Muscle of back (tissue), 13 donors: ENCODE data around the gene CIT. TPM values are rescaled to one million over a fixed set of nuclear protein-coding genes. Genes with fewer than 3 reads are reported as not detected.
A peak's percentile ranks its signal among the peaks of the same experiment; 100 is the strongest.
"Not testable (repeated sequence)": the region's sequence is repeated elsewhere in the genome, so short reads cannot be mapped to it uniquely, and the experiment has no call there.

Experiments
- DNase-seq, 3 donors: peaks; one replicate each; pipeline versions ENCODE4 v3.0.0 to v3.0.0-alpha.2; 2013
- long read RNA-seq, 9 donors: transcript quantifications; one replicate each; lab custom pipeline, GENCODE V29; 2026
- polyA plus RNA-seq, 10 donors: library from polyadenylated mRNA; unstranded; fragments of 120-200 nt; gene quantifications; one replicate each; pipeline ENCODE4 v1.2.1, GENCODE V29; 2013; ENCODE audit not compliant: insufficient read length in 10 of 10

CIT gene, protein sequence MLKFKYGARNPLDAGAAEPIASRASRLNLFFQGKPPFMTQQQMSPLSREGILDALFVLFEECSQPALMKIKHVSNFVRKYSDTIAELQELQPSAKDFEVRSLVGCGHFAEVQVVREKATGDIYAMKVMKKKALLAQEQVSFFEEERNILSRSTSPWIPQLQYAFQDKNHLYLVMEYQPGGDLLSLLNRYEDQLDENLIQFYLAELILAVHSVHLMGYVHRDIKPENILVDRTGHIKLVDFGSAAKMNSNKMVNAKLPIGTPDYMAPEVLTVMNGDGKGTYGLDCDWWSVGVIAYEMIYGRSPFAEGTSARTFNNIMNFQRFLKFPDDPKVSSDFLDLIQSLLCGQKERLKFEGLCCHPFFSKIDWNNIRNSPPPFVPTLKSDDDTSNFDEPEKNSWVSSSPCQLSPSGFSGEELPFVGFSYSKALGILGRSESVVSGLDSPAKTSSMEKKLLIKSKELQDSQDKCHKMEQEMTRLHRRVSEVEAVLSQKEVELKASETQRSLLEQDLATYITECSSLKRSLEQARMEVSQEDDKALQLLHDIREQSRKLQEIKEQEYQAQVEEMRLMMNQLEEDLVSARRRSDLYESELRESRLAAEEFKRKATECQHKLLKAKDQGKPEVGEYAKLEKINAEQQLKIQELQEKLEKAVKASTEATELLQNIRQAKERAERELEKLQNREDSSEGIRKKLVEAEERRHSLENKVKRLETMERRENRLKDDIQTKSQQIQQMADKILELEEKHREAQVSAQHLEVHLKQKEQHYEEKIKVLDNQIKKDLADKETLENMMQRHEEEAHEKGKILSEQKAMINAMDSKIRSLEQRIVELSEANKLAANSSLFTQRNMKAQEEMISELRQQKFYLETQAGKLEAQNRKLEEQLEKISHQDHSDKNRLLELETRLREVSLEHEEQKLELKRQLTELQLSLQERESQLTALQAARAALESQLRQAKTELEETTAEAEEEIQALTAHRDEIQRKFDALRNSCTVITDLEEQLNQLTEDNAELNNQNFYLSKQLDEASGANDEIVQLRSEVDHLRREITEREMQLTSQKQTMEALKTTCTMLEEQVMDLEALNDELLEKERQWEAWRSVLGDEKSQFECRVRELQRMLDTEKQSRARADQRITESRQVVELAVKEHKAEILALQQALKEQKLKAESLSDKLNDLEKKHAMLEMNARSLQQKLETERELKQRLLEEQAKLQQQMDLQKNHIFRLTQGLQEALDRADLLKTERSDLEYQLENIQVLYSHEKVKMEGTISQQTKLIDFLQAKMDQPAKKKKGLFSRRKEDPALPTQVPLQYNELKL (N-terminal part only)
- polyA plus RNA-seq, result 10 to 100 TPM in 4 of 10 donors, 1 to 10 TPM in 6; 7.1 to 13.5 (median 9.6) TPM
- long read RNA-seq, donor 1, result 0 reads
- long read RNA-seq, donor 2, result 0 reads
- long read RNA-seq, donor 3, result 0 reads
- long read RNA-seq, donor 4, result 0 reads
- long read RNA-seq, donor 5, partial matches to known transcripts, result 9 of 9 reads
- long read RNA-seq, donor 5, other reads (novel, unspliced or antisense), result 0 of 9 reads
- long read RNA-seq, donor 6, partial matches to known transcripts, result 0 of 1 reads
- long read RNA-seq, donor 6, other reads (novel, unspliced or antisense), result 0 of 1 reads
- long read RNA-seq, donor 7, result 0 reads
- long read RNA-seq, donor 8, result 0 reads
- long read RNA-seq, donor 9, result 0 reads

GRCh38 chr12:119876761-119877638, at the start of gene CIT:
TSS of gene CIT (minus strand) at chr12:119877320. CDS start at chr12:119876168, 1,152 bp downstream.
- peak; percentile 94 to 96 (median 94) for DNase-seq

DNA sequence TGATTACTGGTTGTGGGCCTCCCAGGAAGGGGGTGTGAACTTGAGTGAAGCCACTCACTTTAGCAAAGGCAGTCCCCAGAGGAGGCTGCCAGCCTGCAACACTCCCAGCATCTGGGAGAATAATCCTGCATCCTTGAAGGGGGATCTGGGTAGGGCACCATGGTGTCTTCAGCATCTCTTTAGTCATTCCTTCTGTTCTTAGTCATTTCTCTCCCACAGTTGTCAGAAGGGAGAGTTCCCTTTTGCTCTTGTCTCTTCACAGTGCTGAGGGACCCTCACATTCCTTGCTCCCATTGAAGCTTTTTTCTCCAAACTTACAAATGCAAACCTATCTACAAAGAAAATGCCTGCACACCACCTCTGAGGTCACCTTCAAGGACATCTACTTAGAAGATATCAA, 48.1 kb upstream of the CIT start:
- DNase-seq, result no peak

- no peak for DNase-seq
These were observed 42.9 kb upstream of the CIT start for GRCh38 chr12:119920064-119920463.

- no peak for DNase-seq
These were observed 38.9 kb upstream of the CIT start for GRCh38 chr12:119915894-119916510.

GRCh38 chr12:119914666-119915065, 37.5 kb upstream of the CIT start:
- DNase-seq, result no peak

GRCh38 chr12:119913536-119914330, 36.6 kb upstream of the CIT start:
- no peak for DNase-seq

- DNase-seq, result peak; percentile 14 to 37 (median 29)
These were observed 34.1 kb upstream of the CIT start for GRCh38 chr12:119911182-119911581.

DNA sequence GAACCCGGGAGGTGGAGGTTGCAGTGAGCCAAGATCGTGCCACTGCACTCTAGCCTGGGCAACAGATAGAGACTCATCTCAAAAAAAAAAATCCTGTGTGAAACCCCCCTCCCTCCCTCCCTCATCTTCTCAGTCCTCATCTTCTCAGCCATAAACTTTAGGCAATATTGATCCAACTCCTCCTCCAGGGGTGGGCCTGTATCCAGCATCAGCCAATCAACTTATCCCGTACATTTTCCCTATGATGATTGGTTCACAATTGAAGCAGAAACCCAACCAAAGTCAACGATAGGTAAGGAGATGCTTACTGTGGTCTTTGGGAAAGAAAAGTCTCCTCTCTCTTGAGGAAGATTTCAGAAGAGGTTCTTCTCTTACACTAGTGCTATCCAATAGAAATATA, 33.5 kb upstream of the CIT start:
- no peak for DNase-seq

GRCh38 chr12:119902084-119902509, 25.0 kb upstream of the CIT start:
- DNase-seq, result peak; percentile 19 to 47 (median 27)

DNA sequence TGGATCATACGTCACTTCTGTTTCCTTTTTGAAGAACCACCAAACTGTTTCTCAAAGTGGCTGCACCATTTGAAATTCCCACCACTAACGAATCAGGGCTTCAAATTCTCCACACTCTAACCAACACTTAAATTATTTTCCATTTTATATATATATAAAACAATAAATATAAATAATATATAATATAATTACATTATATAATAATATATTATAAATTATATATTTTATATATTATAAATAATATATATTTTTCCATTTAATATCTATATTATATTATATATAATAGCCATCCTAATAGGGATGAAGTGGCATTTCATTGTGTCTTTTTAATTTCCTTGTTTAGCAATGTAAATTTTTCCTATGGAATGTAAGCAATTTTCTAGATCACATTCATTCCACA, 24.6 kb upstream of the CIT start:
- no peak for DNase-seq

- no peak for DNase-seq
These were observed 17.8 kb upstream of the CIT start for GRCh38 chr12:119894916-119895315.

- DNase-seq, result not testable (repeated sequence)
These were observed 15.5 kb upstream of the CIT start for GRCh38 chr12:119892611-119893010.

- DNase-seq, result no peak
These were observed 8.4 kb upstream of the CIT start for GRCh38 chr12:119885549-119885948.

DNA sequence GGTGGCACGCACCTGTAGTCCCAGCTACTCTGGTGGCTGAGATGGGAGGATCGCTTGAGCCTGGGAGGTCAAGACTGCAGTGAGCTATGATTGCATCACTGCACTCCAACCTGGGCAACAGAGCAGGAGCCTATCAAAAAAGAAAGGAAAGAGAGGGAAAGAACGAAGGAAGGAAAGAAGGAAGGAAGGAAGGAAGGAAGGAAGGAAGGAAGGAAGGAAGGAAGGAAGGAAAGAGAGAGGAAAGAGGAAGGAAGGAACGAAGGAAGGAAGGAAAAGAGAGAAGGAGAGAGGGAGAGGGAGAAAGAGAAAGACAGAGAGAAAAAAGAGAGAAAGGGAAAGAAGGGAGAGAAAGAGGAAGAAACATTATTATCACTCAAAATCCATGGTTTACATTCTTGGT, 6.7 kb upstream of the CIT start:
- DNase-seq, result not testable (repeated sequence)

DNA sequence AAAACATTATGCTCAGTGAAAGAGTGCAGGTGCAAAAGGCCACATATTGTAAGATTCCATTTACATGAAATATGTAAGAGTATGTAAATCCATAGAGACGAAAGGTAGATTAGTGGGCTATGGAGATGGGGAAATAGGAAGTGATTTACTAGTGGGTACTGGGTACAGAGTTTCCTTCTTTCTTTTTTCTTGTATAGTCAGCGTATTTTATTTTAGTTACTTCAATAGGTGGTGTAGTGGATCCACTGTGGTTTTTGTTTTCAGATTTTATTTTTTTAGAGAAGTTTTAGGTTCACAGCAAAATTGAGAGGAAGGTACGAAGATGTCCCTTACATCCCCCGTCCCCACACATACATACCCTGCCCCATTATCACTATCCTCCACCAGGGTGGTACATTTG, 6.1 kb upstream of the CIT start:
- no peak for DNase-seq

DNA sequence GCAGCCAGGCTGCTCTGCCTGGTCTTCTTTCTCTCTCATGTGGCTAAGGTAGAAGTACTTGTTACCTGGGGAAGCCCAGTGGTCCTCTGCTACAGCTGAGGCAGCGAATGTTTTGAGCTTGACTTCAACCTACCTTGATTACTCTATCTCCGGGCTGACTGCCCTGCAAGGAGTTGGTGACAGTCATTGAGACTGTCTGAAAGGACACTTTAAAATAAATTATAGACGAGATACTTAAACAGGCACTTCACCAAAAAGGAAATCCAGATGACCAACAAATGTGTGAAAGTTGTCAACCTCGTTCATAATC, 474 bp upstream of the CIT start:
- DNase-seq, result no peak

- DNase-seq, result no peak
These were observed 6.7 kb downstream of the CIT start for GRCh38 chr12:119870457-119870856.

- DNase-seq, result peak in 2 of 3 donors; percentile 35 to 60
These were observed 7.4 kb downstream of the CIT start for GRCh38 chr12:119869720-119870119.

- DNase-seq, result no peak
These were observed 8.1 kb downstream of the CIT start for GRCh38 chr12:119868992-119869391.
